Adrenal gland (tissue), 12 donors: Measurements from ENCODE around the gene DRC7. TPM values are rescaled to one million over a fixed set of nuclear protein-coding genes. Genes with fewer than 3 reads are reported as not detected.

Experiments used
- DNase-seq, 7 donors: peaks; one replicate each; pipeline ENCODE4 v3.0.0-alpha.2; 2019 to 2020
- H3K27ac ChIP-seq, 5 donors: fragments of 200-600 bp; sonication (generic) in 4 of 5; 1 replicate in 3 of 5; 2 replicates in 2 of 5; pipeline versions ENCODE4 v1.5.1 to v1.8.0; 2016 to 2020; ENCODE audit warnings: mild to moderate bottlenecking in 1 of 5
- H3K27me3 ChIP-seq: fragments of 200-600 bp; 2 replicates; pipeline ENCODE4 v1.8.0; 2021
- H3K36me3 ChIP-seq, 2 donors: fragments of 200-600 bp; replicated peaks in 1 of 2; 1 replicate in 1 of 2; 2 replicates in 1 of 2; pipeline versions ENCODE4 v1.5.1 to v1.8.0; 2018 to 2022
- H3K4me1 ChIP-seq, 2 donors: fragments of 200-600 bp; replicated peaks in 1 of 2; 1 replicate in 1 of 2; 2 replicates in 1 of 2; pipeline versions ENCODE4 v1.5.1 to v1.8.0; 2018 to 2021
- H3K4me3 ChIP-seq, 4 donors: fragments of 200-600 bp; sonication (generic) in 3 of 4; one replicate each; pipeline ENCODE4 v1.5.1; 2016 to 2018
- H3K9me3 ChIP-seq, 3 donors: fragments of 200-600 bp; sonication (generic) in 1 of 3; replicated peaks in 1 of 3; 1 replicate in 2 of 3; 2 replicates in 1 of 3; pipeline versions ENCODE4 v1.5.1 to v1.8.0; 2016 to 2021
- CTCF ChIP-seq, 6 experiments: fragments of 450-650 bp in 4 of 6; fragments of 200-600 bp in 2 of 6; sonication (generic) in 1 of 6; IDR thresholded peaks; 1 replicate in 5 of 6; 2 replicates in 1 of 6; pipeline versions ENCODE4 v1.5.1 to v1.8.0; 2016 to 2021; ENCODE audit warnings: antibody characterized with exemption in 6 of 6, mild to moderate bottlenecking in 2 of 6, moderate library complexity in 1 of 6
- POLR2A ChIP-seq, 2 donors: fragments of 450-650 bp; IDR thresholded peaks; one replicate each; pipeline ENCODE4 v1.6.1; 2017; ENCODE audit warnings: antibody characterized with exemption in 2 of 2, mild to moderate bottlenecking in 2 of 2, moderate library complexity in 1 of 2
- WGBS, 4 donors: extraction: QIAGEN DNeasy Blood & Tissue Kit in 2 of 4; methylation state at CpG; one replicate each; pipeline versions ENCODE4 v1.1.5 to v1.1.7; 2013 to 2017; 5-methylcytosine and 5-hydroxymethylcytosine counted together
- intact Hi-C, 2 donors: fragments of 100-400 bp; cut with DNase I; formaldehyde crosslinking; loops; one replicate each; pipeline versions ENCODE4 v1.14.1 to v1.15.0; 2022 to 2023
- microRNA-seq, 3 donors: library from miRNA; unstranded; fragments of <30 nt; microRNA quantifications; one replicate each; pipeline ENCODE4, GENCODE V29; 2017 to 2020
- polyA plus RNA-seq, 3 donors: library from polyadenylated mRNA; stranded (reverse); fragments of 200-250 nt in 2 of 3; fragments of 350-450 nt in 1 of 3; fragmentation: Illumina TruSeq in 1 of 3; extraction: RNeasy Lipid Tissue Mini Kit (QIAGEN cat#74804) in 1 of 3; gene quantifications; one replicate each; pipeline ENCODE4 v1.2.3, GENCODE V29; 2013 to 2014
- small RNA-seq, 2 donors: library from RNA; depleted of rRNA; stranded (forward); fragments of <200 nt; gene quantifications; one replicate each; pipeline ENCODE3, GENCODE V24; 2016
- total RNA-seq, 9 donors: library from RNA; depleted of rRNA in 4 of 9; stranded (reverse); fragments of >200 nt in 4 of 9; fragments of 120-200 nt in 1 of 9; fragmentation: NEBNext Ultra II Directional in 1 of 9; extraction: Animal tissue kit (Norgen Biotek cat#: 25700) in 1 of 9; gene quantifications; one replicate each; pipeline versions ENCODE4 v1.1.0 to v1.2.4, GENCODE V29; 2013 to 2023
- donor health status: healthy with polysubstance abuse.
- donor health status: Bipolar disorder and iron deficiency.
- donor health status: DM: yes; HTN: yes; CAD: no.
- donor health status: DM: no; HTN: no; CAD: no.
- donor health status: DM: no; HTN: no; CAD: no.
- donor health status: DM: yes; HTN: yes; CAD: no.

DRC7 gene
- total and polyA plus RNA-seq, 12 donors: 0.03 to 0.72 (median 0.33) TPM; not detected in 9

GRCh38 chr16:57781349-57781740 lies 86.7 kb downstream of the DRC7 start:
- Histone ChIP-seq H3K27me3 (no peaks in the 10 kb centered on the region), H3K4me3 (no peak overlapping the region), H3K36me3 (peaks cover 0 to 14% of the 10 kb centered on the region in 2 donors), H3K27ac (no peak overlapping the region), H3K4me1 (peaks cover under 1 to 7% of the 10 kb centered on the region in 2 donors), H3K9me3 (no peaks in the 10 kb centered on the region)
- 91 to 100% (median 94%) methylated on average over 1 of the region's 1 CpG for WGBS, 4 donors
- no peak for TF ChIP-seq POLR2A (IDR thresholded peaks at IDR 0.05)
- TF ChIP-seq CTCF (IDR thresholded peaks at IDR 0.05): no peak
- no peak for DNase-seq
- intact Hi-C loops: no loop called here

Small RNAs within 50 kb of the gene (microRNA-seq; reads per million reads assigned to microRNA genes)
- gene MIR6772: 0.38 to 0.85 (median 0.45) reads per million in 3 donors

Small RNAs within 50 kb of the gene (small RNA-seq; reads per million reads assigned to genes)
- gene MIR6772: 0 to 0.25 reads per million in 2 donors

Other genes with a start within 250 kb of the DRC7 start
- 100 to 1,000 TPM in 2 of 9 donors, 10 to 100 TPM in 7; 33.3 to 155 (median 51.6) TPM for gene CIAPIN1, start 247.4 kb upstream of the DRC7 start, total RNA-seq
- 10 to 100 TPM; 15.8 to 91.9 (median 25.9) TPM for gene CIAPIN1, start 247.4 kb upstream of the DRC7 start, polyA plus RNA-seq
- gene COQ9, start 247.3 kb upstream of the DRC7 start, total RNA-seq: 100 to 1,000 TPM in 1 of 9 donors, 10 to 100 TPM in 8; 60.9 to 277 (median 85.5) TPM
- 100 to 1,000 TPM; 165 to 203 (median 177) TPM for gene COQ9, start 247.3 kb upstream of the DRC7 start, polyA plus RNA-seq
- 100 to 1,000 TPM in 4 of 9 donors, 10 to 100 TPM in 5; 52.8 to 147 (median 99.9) TPM for gene POLR2C, start 232.1 kb upstream of the DRC7 start, total RNA-seq
- gene POLR2C, start 232.1 kb upstream of the DRC7 start, polyA plus RNA-seq: 10 to 100 TPM; 28.3 to 73.9 (median 32.4) TPM
- gene DOK4, start 208.3 kb upstream of the DRC7 start, total RNA-seq: 10 to 100 TPM in 8 of 9 donors, 1 to 10 TPM in 1; 8.8 to 36.1 (median 18.4) TPM
- 10 to 100 TPM in 2 of 3 donors, 1 to 10 TPM in 1; 4.3 to 31.8 (median 19.0) TPM for gene DOK4, start 208.3 kb upstream of the DRC7 start, polyA plus RNA-seq
- gene CCDC102A, start 158.2 kb upstream of the DRC7 start, total RNA-seq: 10 to 100 TPM in 4 of 9 donors, 1 to 10 TPM in 5; 2.2 to 23.6 (median 9.3) TPM
- gene CCDC102A, start 158.2 kb upstream of the DRC7 start, polyA plus RNA-seq: 1 to 10 TPM; 1.6 to 8.5 (median 3.8) TPM
- under 1 TPM in 6 of 9 donors, not detected in 3; 0.14 to 0.54 (median 0.26) TPM for gene ADGRG5, start 152.2 kb upstream of the DRC7 start, total RNA-seq
- under 1 TPM; 0.22 to 0.48 (median 0.24) TPM for gene ADGRG5, start 152.2 kb upstream of the DRC7 start, polyA plus RNA-seq
- gene ADGRG1, start 66.2 kb upstream of the DRC7 start, total RNA-seq: 10 to 100 TPM in 8 of 9 donors, 1 to 10 TPM in 1; 1.8 to 69.9 (median 43.2) TPM
- gene ADGRG1, start 66.2 kb upstream of the DRC7 start, polyA plus RNA-seq: 10 to 100 TPM; 14.7 to 45.0 (median 19.8) TPM
- gene ADGRG3, start 26.5 kb upstream of the DRC7 start, total RNA-seq: 1 to 10 TPM in 1 of 9 donors, under 1 TPM in 4, not detected in 4; 0.14 to 1.5 (median 0.50) TPM
- gene ADGRG3, start 26.5 kb upstream of the DRC7 start, polyA plus RNA-seq: 1 to 10 TPM in 1 of 3 donors, under 1 TPM in 2; 0.20 to 2.0 (median 0.40) TPM
- 10 to 100 TPM; 17.9 to 85.6 (median 22.2) TPM for gene KATNB1, start 41.0 kb downstream of the DRC7 start, total RNA-seq
- gene KATNB1, start 41.0 kb downstream of the DRC7 start, polyA plus RNA-seq: 10 to 100 TPM; 12.9 to 19.9 (median 19.1) TPM
- gene KIFC3, start 107.7 kb downstream of the DRC7 start, total RNA-seq: 100 to 1,000 TPM in 1 of 9 donors, 10 to 100 TPM in 8; 17.2 to 100 (median 59.4) TPM
- 100 to 1,000 TPM in 1 of 3 donors, 10 to 100 TPM in 2; 15.5 to 130 (median 71.7) TPM for gene KIFC3, start 107.7 kb downstream of the DRC7 start, polyA plus RNA-seq